ENCODE results near the gene CAMKK1. TPM values are rescaled to one million over a fixed set of nuclear protein-coding genes. Genes with fewer than 3 reads are reported as not detected.

CAMKK1 gene
- total and polyA plus RNA-seq, 2 donors from 2014 or later: 2.6 to 6.0 TPM

DNA sequence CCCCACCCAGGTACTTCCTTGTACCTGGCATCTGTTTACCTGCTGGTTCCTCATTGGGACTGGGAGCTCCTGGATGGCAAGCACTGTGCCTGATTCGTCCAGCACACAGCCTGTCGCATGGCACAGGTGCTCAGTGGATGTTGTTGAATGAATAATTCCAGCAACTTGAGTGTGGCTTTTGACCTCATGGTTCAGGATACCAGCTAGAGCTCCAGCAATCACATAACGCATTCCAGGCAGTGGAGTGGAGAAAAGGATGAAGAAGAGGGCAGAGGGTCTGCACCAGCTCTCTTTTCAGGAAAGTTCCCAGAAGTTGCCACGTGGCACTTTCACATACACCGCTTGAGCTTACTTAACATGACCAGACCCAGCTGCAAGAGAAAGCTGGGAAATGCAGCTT is 1.3 kb upstream of the CAMKK1 start:
- H3K9ac ChIP-seq (ENCODE audit: low read length in 3 of 3): no peak overlapping the region
- no peaks in the 10 kb centered on the region for H3K9me3 ChIP-seq (ENCODE audit: control insufficient read depth in 2 of 3, insufficient read depth in 1 of 3, low read length in 3 of 3)
- H3K4me1 ChIP-seq (ENCODE audit: control insufficient read depth in 2 of 3, insufficient read depth in 2 of 3, low read depth in 1 of 3, low read length in 3 of 3): peaks cover 0 to 22% (median 13%) of the 10 kb centered on the region in 3 donors
- TF ChIP-seq, protein P1, sequence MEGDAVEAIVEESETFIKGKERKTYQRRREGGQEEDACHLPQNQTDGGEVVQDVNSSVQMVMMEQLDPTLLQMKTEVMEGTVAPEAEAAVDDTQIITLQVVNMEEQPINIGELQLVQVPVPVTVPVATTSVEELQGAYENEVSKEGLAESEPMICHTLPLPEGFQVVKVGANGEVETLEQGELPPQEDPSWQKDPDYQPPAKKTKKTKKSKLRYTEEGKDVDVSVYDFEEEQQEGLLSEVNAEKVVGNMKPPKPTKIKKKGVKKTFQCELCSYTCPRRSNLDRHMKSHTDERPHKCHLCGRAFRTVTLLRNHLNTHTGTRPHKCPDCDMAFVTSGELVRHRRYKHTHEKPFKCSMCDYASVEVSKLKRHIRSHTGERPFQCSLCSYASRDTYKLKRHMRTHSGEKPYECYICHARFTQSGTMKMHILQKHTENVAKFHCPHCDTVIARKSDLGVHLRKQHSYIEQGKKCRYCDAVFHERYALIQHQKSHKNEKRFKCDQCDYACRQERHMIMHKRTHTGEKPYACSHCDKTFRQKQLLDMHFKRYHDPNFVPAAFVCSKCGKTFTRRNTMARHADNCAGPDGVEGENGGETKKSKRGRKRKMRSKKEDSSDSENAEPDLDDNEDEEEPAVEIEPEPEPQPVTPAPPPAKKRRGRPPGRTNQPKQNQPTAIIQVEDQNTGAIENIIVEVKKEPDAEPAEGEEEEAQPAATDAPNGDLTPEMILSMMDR (IDR thresholded peaks at IDR 0.05; ENCODE audit: borderline replicate concordance, extremely low read depth, insufficient read depth): no peak
- DNase-seq: no peak
- peaks cover 4% of the 10 kb centered on the region for H3K27me3 ChIP-seq (ENCODE audit: control insufficient read depth, insufficient read depth, low read length)
- H3K27ac ChIP-seq (ENCODE audit: low read depth in 2 of 2, low read length in 2 of 2): peak overlapping the region; percentile 23 to 27
- peak overlapping the region in 1 of 3 donors; percentile 62 for H3K4me3 ChIP-seq (ENCODE audit: low read length in 3 of 3)
- no peaks in the 10 kb centered on the region for H3K36me3 ChIP-seq (ENCODE audit: control insufficient read depth in 2 of 3, insufficient read depth in 3 of 3, low read length in 3 of 3)
- no peak for FAIRE-seq
- intact Hi-C loops (cut with DNase I): no loop called here

- FAIRE-seq (no peak), DNase-seq (no peak)
- peaks cover 0 to 25% (median 13%) of the 10 kb centered on the region in 3 donors for H3K4me1 ChIP-seq (ENCODE audit: control insufficient read depth in 2 of 3, insufficient read depth in 2 of 3, low read depth in 1 of 3, low read length in 3 of 3)
- TF ChIP-seq, protein P1 (IDR thresholded peaks at IDR 0.05; ENCODE audit: borderline replicate concordance, extremely low read depth, insufficient read depth): no peak
- intact Hi-C loops (cut with DNase I): no loop called here
- no peaks in the 10 kb centered on the region for H3K9me3 ChIP-seq (ENCODE audit: control insufficient read depth in 2 of 3, insufficient read depth in 1 of 3, low read length in 3 of 3)
- peak overlapping the region in 2 of 3 donors; percentile 10 to 22 for H3K9ac ChIP-seq (ENCODE audit: low read length in 3 of 3)
- H3K36me3 ChIP-seq (ENCODE audit: control insufficient read depth in 2 of 3, insufficient read depth in 3 of 3, low read length in 3 of 3): no peaks in the 10 kb centered on the region
- H3K27ac ChIP-seq (ENCODE audit: low read depth in 2 of 2, low read length in 2 of 2): peak overlapping the region; percentile 27 to 70
- peaks cover 4% of the 10 kb centered on the region for H3K27me3 ChIP-seq (ENCODE audit: control insufficient read depth, insufficient read depth, low read length)
- H3K4me3 ChIP-seq (ENCODE audit: low read length in 3 of 3): peak overlapping the region in 2 of 3 donors; percentile 45 to 62
Observed at GRCh38 chr17:3893720-3894116, 865 bp upstream of the CAMKK1 start.

DNA sequence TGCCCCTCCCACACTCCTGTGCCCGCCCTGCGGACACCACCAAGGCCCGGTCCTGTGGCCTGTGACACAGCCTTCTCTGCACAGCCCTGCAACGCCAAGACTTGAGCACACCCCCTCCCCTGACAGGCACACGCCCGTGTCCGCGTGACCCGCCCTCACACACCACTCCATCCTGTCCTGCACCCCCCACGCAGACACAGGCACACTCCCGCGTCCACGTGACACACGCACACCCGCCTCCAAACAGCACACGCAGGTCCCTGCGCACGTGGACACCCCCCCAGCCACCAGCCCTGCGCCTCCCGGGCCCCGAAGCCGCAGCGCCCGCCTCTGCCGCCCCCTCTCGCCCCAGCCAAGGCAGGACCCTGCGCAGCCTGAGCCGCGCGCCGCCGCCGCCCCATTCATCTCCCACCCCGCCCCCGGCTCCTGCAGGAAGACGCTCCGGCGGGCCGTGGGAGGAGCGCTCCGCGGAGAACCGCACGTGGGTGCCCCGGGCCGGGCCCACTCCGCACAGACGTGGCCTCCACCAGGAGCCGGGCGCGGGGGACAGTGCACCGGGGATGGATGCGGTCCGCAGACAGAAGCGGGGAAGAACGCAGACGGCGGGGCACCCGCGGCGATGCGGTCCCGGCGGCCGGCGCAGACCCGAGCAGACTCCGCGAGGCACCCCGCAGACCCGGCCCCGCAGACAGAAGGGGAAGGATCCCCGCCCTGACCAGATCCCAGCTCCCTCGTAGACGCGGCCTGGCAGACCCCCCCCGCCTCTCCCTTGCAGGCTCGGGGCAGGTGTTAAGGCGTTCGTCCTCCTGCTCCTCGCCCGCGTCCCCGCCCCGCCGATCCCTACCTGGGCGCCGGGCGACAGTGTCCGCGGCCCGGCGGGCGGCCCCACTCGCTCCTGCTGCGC is 506 bp downstream of the CAMKK1 start:
- DNase-seq (peak; percentile 43 to 94 (median 71)), FAIRE-seq (no peak)
- H3K27me3 ChIP-seq (ENCODE audit: control insufficient read depth, insufficient read depth, low read length): peaks cover 4% of the 10 kb centered on the region
- no peaks in the 10 kb centered on the region for H3K9me3 ChIP-seq (ENCODE audit: control insufficient read depth in 2 of 3, insufficient read depth in 1 of 3, low read length in 3 of 3)
- H3K27ac ChIP-seq (ENCODE audit: low read depth in 2 of 2, low read length in 2 of 2): peak overlapping the region in 1 of 2 donors; percentile 24
- no peaks in the 10 kb centered on the region for H3K36me3 ChIP-seq (ENCODE audit: control insufficient read depth in 2 of 3, insufficient read depth in 3 of 3, low read length in 3 of 3)
- intact Hi-C loops (cut with DNase I): no loop called here
- peak overlapping the region in 2 of 3 donors; percentile 11 to 44 for H3K4me3 ChIP-seq (ENCODE audit: low read length in 3 of 3)
- TF ChIP-seq, protein P1 (IDR thresholded peaks at IDR 0.05; ENCODE audit: borderline replicate concordance, extremely low read depth, insufficient read depth): no peak
- peaks cover 0 to 30% (median 13%) of the 10 kb centered on the region in 3 donors for H3K4me1 ChIP-seq (ENCODE audit: control insufficient read depth in 2 of 3, insufficient read depth in 2 of 3, low read depth in 1 of 3, low read length in 3 of 3)
- peak overlapping the region in 1 of 3 donors; percentile 3 for H3K9ac ChIP-seq (ENCODE audit: low read length in 3 of 3)
